Peyer's patch (tissue), 4 donors: ENCODE measurements around the gene MCF2L. TPM values are rescaled to one million over a fixed set of nuclear protein-coding genes. Genes with fewer than 3 reads are reported as not detected.
A peak's percentile ranks its signal among the peaks of the same experiment; 100 is the strongest.

Experiments
- DNase-seq, 3 donors: peaks; one replicate each; pipeline ENCODE4 v3.0.0-alpha.2; 2017 to 2019
- H3K27ac ChIP-seq, 4 donors: fragments of 200-600 bp; sonication (generic); one replicate each; pipeline ENCODE4 v1.5.1; 2016 to 2019
- H3K27me3 ChIP-seq, 2 donors: fragments of 200-600 bp; sonication (generic); one replicate each; pipeline ENCODE4 v1.5.1; 2019
- H3K36me3 ChIP-seq, 3 donors: fragments of 200-600 bp; sonication (generic); one replicate each; pipeline ENCODE4 v1.5.1; 2016 to 2019
- H3K4me1 ChIP-seq, 4 donors: fragments of 200-600 bp; sonication (generic); one replicate each; pipeline ENCODE4 v1.5.1; 2016 to 2019
- H3K4me3 ChIP-seq, 4 donors: fragments of 200-600 bp; sonication (generic); 1 replicate in 3 of 4; 2 replicates in 1 of 4; pipeline ENCODE4 v1.5.1; 2016 to 2019; ENCODE audit warnings: mild to moderate bottlenecking in 1 of 4
- H3K9me3 ChIP-seq, 4 donors: fragments of 200-600 bp; sonication (generic); one replicate each; pipeline ENCODE4 v1.5.1; 2016 to 2019; ENCODE audit warnings: mild to moderate bottlenecking in 1 of 4
- CTCF ChIP-seq, 6 experiments: fragments of 450-650 bp in 4 of 6; fragments of 200-600 bp in 2 of 6; sonication (generic) in 1 of 6; IDR thresholded peaks; one replicate each; pipeline ENCODE4 v1.5.1; 2017 to 2019; ENCODE audit warnings: antibody characterized with exemption in 6 of 6, mild to moderate bottlenecking in 3 of 6, moderate library complexity in 1 of 6
- POLR2A ChIP-seq, 2 donors: fragments of 450-650 bp; IDR thresholded peaks; one replicate each; pipeline ENCODE4 v1.5.1; 2017; ENCODE audit warnings: antibody characterized with exemption in 2 of 2, mild to moderate bottlenecking in 2 of 2, moderate library complexity in 2 of 2
- total RNA-seq, 4 donors: library from RNA; depleted of rRNA; stranded (reverse); fragments of >200 nt; gene quantifications; one replicate each; pipeline ENCODE4 v1.1.0, GENCODE V29; 2016

The MCF2L gene
- total RNA-seq, 4 donors from 2014 or later: 81.4 to 165 (median 149) TPM

- no peak overlapping the region for H3K27ac ChIP-seq
- no peak overlapping the region for H3K4me3 ChIP-seq
- no peaks in the 10 kb centered on the region for H3K36me3 ChIP-seq
- H3K27me3 ChIP-seq: no peaks in the 10 kb centered on the region
- no peak for TF ChIP-seq POLR2A (IDR thresholded peaks at IDR 0.05)
- no peak for TF ChIP-seq CTCF (IDR thresholded peaks at IDR 0.05)
- H3K4me1 ChIP-seq: no peaks in the 10 kb centered on the region
- no peaks in the 10 kb centered on the region for H3K9me3 ChIP-seq
- DNase-seq: no peak
These were observed 176.5 kb downstream of the MCF2L start for GRCh38 chr13:113145496-113145895.

DNA sequence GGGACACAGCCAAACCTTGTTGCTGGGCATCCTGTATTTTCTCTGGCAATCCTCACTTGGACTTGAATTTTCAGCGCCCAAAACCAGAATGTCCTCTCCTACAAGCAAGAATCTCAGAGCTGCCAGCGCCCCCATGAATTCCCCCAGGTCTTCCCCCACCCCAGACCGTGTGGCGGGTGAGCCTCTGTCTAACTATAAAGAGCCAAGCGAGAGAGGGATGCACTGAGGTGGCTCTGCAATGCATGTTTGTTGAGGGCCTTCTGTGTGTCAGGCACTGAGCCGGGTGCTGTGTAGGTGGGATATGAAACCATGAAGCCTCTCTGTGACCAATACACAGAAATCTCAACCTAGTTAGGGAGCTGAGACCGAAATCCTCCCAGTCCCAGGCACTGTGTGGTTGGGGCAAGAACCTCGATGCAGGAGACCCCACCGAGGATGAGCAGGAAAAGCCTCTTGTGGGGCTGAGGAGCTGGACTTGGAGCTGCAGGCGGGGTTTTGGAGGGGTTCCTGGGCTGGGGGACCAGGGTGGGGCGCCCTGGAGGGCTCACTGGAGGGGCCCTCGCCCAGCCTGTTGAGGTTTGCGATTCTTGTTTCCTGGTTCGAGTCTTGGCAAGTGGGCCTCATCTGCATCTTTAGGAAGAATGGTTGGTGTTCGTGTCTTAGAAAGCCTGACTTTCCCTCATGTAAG, 177.0 kb downstream of the MCF2L start:
- TF ChIP-seq POLR2A (IDR thresholded peaks at IDR 0.05) (no peak), CTCF (IDR thresholded peaks at IDR 0.05) (no peak)
- H3K36me3 ChIP-seq: no peaks in the 10 kb centered on the region
- no peak for DNase-seq
- H3K4me3 ChIP-seq: no peak overlapping the region
- H3K9me3 ChIP-seq: no peaks in the 10 kb centered on the region
- H3K27me3 ChIP-seq: no peaks in the 10 kb centered on the region
- H3K27ac ChIP-seq: no peak overlapping the region
- H3K4me1 ChIP-seq: no peaks in the 10 kb centered on the region

- Histone ChIP-seq H3K27me3 (no peaks in the 10 kb centered on the region), H3K4me3 (no peak overlapping the region), H3K9me3 (no peaks in the 10 kb centered on the region), H3K36me3 (no peaks in the 10 kb centered on the region), H3K27ac (no peak overlapping the region), H3K4me1 (peaks cover 0 to 2% (median 0%) of the 10 kb centered on the region in 4 donors)
- peak in 1 of 3 donors; percentile 30 for DNase-seq
- TF ChIP-seq POLR2A (IDR thresholded peaks at IDR 0.05) (no peak), CTCF (IDR thresholded peaks at IDR 0.05) (no peak)
These were observed 177.7 kb downstream of the MCF2L start for GRCh38 chr13:113146750-113147149.

- Histone ChIP-seq H3K4me3 (no peak overlapping the region), H3K36me3 (no peaks in the 10 kb centered on the region), H3K4me1 (peaks cover 0 to 6% (median under 1%) of the 10 kb centered on the region in 4 donors), H3K27me3 (no peaks in the 10 kb centered on the region), H3K9me3 (no peaks in the 10 kb centered on the region), H3K27ac (no peak overlapping the region)
- DNase-seq: no peak
- no peak for TF ChIP-seq CTCF (IDR thresholded peaks at IDR 0.05)
- TF ChIP-seq POLR2A (IDR thresholded peaks at IDR 0.05): no peak
These were observed 178.2 kb downstream of the MCF2L start for GRCh38 chr13:113147206-113147605.

DNA sequence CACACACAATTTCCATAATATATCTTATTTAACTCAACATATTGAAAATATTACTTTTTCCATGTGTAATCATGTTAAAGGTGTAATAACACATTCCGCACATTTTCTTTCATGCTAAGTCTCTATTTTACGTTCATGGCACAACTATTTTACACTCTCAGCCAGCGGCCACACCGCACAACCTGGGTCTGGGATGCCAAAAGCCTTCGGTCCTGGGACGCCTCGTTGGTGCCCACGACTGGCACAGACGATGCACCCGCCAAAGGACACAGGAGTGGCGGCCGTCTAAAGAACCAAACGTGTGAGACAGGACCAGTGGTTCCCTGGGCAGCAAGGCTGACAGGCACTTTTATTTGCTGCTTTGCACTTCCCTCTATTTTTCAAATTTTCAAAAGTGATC, 179.4 kb downstream of the MCF2L start:
- peaks cover 0 to 15% (median 10%) of the 10 kb centered on the region in 4 donors for H3K4me1 ChIP-seq
- no peaks in the 10 kb centered on the region for H3K36me3 ChIP-seq
- H3K9me3 ChIP-seq: no peaks in the 10 kb centered on the region
- H3K4me3 ChIP-seq: no peak overlapping the region
- no peak overlapping the region for H3K27ac ChIP-seq
- no peak for DNase-seq
- no peak for TF ChIP-seq POLR2A (IDR thresholded peaks at IDR 0.05)
- TF ChIP-seq CTCF (IDR thresholded peaks at IDR 0.05): no peak
- H3K27me3 ChIP-seq: no peaks in the 10 kb centered on the region
